ACC112 (cell line): ENCODE results near the gene MDGA2.
"Not testable (repeated sequence)": the region's sequence is repeated elsewhere in the genome, so short reads cannot be mapped to it uniquely, and the experiment has no call there.

Source experiments
- H2AFZ ChIP-seq: fragments of 200-600 bp; sonication (generic); one replicate; pipeline ENCODE4 v1.6.0; 2017; ENCODE audit warnings: antibody characterized with exemption, low read length; ENCODE audit not compliant: unreplicated experiment
- H3K27ac ChIP-seq: fragments of 200-600 bp; sonication (generic); 2 replicates; pipeline ENCODE4 v1.5.1; 2014; ENCODE audit warnings: low read depth, mild to moderate bottlenecking, antibody characterized with exemption, low read length, moderate library complexity
- H3K27me3 ChIP-seq: fragments of 200-600 bp; sonication (generic); 2 replicates; pipeline ENCODE4 v1.6.1; 2014; ENCODE audit warnings: mild to moderate bottlenecking, antibody characterized with exemption, low read length, moderate library complexity, mixed read lengths; ENCODE audit not compliant: insufficient read depth
- H3K36me3 ChIP-seq: fragments of 200-600 bp; sonication (generic); 2 replicates; pipeline ENCODE4 v1.6.1; 2016; ENCODE audit warnings: mild to moderate bottlenecking, antibody characterized with exemption, low read length, moderate library complexity, mixed read lengths; ENCODE audit not compliant: insufficient read depth
- H3K4me1 ChIP-seq: fragments of 200-600 bp; sonication (generic); one replicate; pipeline ENCODE4 v1.6.1; 2016; ENCODE audit warnings: low read length, mixed read lengths; ENCODE audit not compliant: insufficient read depth, unreplicated experiment, control insufficient read depth
- H3K4me3 ChIP-seq: fragments of 200-600 bp; sonication (generic); 2 replicates; pipeline ENCODE4 v1.5.1; 2014; ENCODE audit warnings: mild to moderate bottlenecking, low read depth, low read length
- H3K79me2 ChIP-seq: fragments of 200-600 bp; sonication (generic); one replicate; pipeline ENCODE4 v1.6.0; 2016; ENCODE audit warnings: low read length; ENCODE audit not compliant: control insufficient read depth, unreplicated experiment, insufficient read depth

MDGA2 gene

GRCh38 chr14:47008732-47009131 lies 666.7 kb downstream of the MDGA2 start:
- Histone ChIP-seq H3K36me3 (no peaks in the 10 kb centered on the region), H3K4me3 (no peak overlapping the region), H3K27me3 (no peaks in the 10 kb centered on the region), H3K4me1 (no peaks in the 10 kb centered on the region), H3K79me2 (no peaks in the 10 kb centered on the region), H2AFZ (no peak overlapping the region), H3K27ac (no peak overlapping the region)

- Histone ChIP-seq H3K4me1 (no peaks in the 10 kb centered on the region), H3K4me3 (no peak overlapping the region), H3K79me2 (no peaks in the 10 kb centered on the region), H3K36me3 (no peaks in the 10 kb centered on the region), H2AFZ (no peak overlapping the region), H3K27ac (no peak overlapping the region), H3K27me3 (no peaks in the 10 kb centered on the region)
These were observed 675.7 kb downstream of the MDGA2 start for GRCh38 chr14:46999661-47000060.

GRCh38 chr14:46989566-46989965 lies 685.8 kb downstream of the MDGA2 start:
- no peaks in the 10 kb centered on the region for H3K36me3 ChIP-seq
- no peaks in the 10 kb centered on the region for H3K27me3 ChIP-seq
- H3K79me2 ChIP-seq, result no peaks in the 10 kb centered on the region
- no peak overlapping the region for H3K27ac ChIP-seq
- no peak overlapping the region for H3K4me3 ChIP-seq
- no peaks in the 10 kb centered on the region for H3K4me1 ChIP-seq
- no peak overlapping the region for H2AFZ ChIP-seq

- Histone ChIP-seq H3K4me1 (no peaks in the 10 kb centered on the region), H3K27ac (no peak overlapping the region), H3K4me3 (no peak overlapping the region), H3K36me3 (no peaks in the 10 kb centered on the region), H2AFZ (no peak overlapping the region), H3K27me3 (no peaks in the 10 kb centered on the region), H3K79me2 (no peaks in the 10 kb centered on the region)
These were observed 687.1 kb downstream of the MDGA2 start for GRCh38 chr14:46988312-46988711.

- Histone ChIP-seq H3K27ac (no peak overlapping the region), H3K36me3 (no peaks in the 10 kb centered on the region), H3K27me3 (no peaks in the 10 kb centered on the region), H3K79me2 (no peaks in the 10 kb centered on the region), H3K4me1 (no peaks in the 10 kb centered on the region), H2AFZ (no peak overlapping the region), H3K4me3 (no peak overlapping the region)
These were observed 689.6 kb downstream of the MDGA2 start for GRCh38 chr14:46985529-46986380.

GRCh38 chr14:46973295-46973694 lies 702.1 kb downstream of the MDGA2 start:
- no peaks in the 10 kb centered on the region for H3K79me2 ChIP-seq
- no peak overlapping the region for H3K4me3 ChIP-seq
- no peak overlapping the region for H2AFZ ChIP-seq
- H3K36me3 ChIP-seq, result no peaks in the 10 kb centered on the region
- H3K27me3 ChIP-seq, result no peaks in the 10 kb centered on the region
- H3K27ac ChIP-seq, result no peak overlapping the region
- no peaks in the 10 kb centered on the region for H3K4me1 ChIP-seq

- Histone ChIP-seq H2AFZ (no peak overlapping the region), H3K27me3 (no peaks in the 10 kb centered on the region), H3K79me2 (no peaks in the 10 kb centered on the region), H3K36me3 (no peaks in the 10 kb centered on the region), H3K4me3 (no peak overlapping the region), H3K27ac (no peak overlapping the region), H3K4me1 (no peaks in the 10 kb centered on the region)
These were observed 711.0 kb downstream of the MDGA2 start for GRCh38 chr14:46964378-46964777.

- Histone ChIP-seq H3K27me3 (no peaks in the 10 kb centered on the region), H2AFZ (no peak overlapping the region), H3K79me2 (no peaks in the 10 kb centered on the region), H3K4me1 (no peaks in the 10 kb centered on the region), H3K36me3 (no peaks in the 10 kb centered on the region), H3K4me3 (no peak overlapping the region), H3K27ac (no peak overlapping the region)
These were observed 724.3 kb downstream of the MDGA2 start for GRCh38 chr14:46951103-46951502.

GRCh38 chr14:46940611-46941010 lies 734.8 kb downstream of the MDGA2 start:
- Histone ChIP-seq H3K27ac (no peak overlapping the region), H3K27me3 (no peaks in the 10 kb centered on the region), H3K4me3 (no peak overlapping the region), H3K4me1 (no peaks in the 10 kb centered on the region), H2AFZ (no peak overlapping the region), H3K36me3 (no peaks in the 10 kb centered on the region), H3K79me2 (no peaks in the 10 kb centered on the region)

- H3K4me3 ChIP-seq, result no peak overlapping the region
These were observed 754.9 kb downstream of the MDGA2 start for GRCh38 chr14:46920542-46920941.

GRCh38 chr14:46915539-46915938 lies 759.9 kb downstream of the MDGA2 start:
- not testable (repeated sequence) for H3K27ac ChIP-seq, H3K36me3 ChIP-seq, H3K79me2 ChIP-seq, H3K4me1 ChIP-seq, H2AFZ ChIP-seq, H3K27me3 ChIP-seq, H3K4me3 ChIP-seq

More at GRCh38 chr14:46920542-46920941, 754.9 kb downstream of the MDGA2 start:
- Histone ChIP-seq H2AFZ (no peak overlapping the region), H3K27me3 (no peaks in the 10 kb centered on the region), H3K4me1 (no peaks in the 10 kb centered on the region), H3K27ac (no peak overlapping the region), H3K36me3 (no peaks in the 10 kb centered on the region), H3K79me2 (no peaks in the 10 kb centered on the region)
